GM21529 (cell line): ENCODE results near the gene SLC25A43.
"Not testable (repeated sequence)": the region's sequence is repeated elsewhere in the genome, so short reads cannot be mapped to it uniquely, and the experiment has no call there.

Experiments
- ATAC-seq: cut with Tn5 transposase; IDR thresholded peaks from one replicate; pipeline ENCODE4 v1.9.1; 2021; ENCODE audit not compliant: unreplicated experiment

Gene SLC25A43

GRCh38 chrX:119407681-119408080 lies 8.5 kb downstream of the SLC25A43 start:
- ATAC-seq, result no peak

GRCh38 chrX:119410027-119410819 lies 11.1 kb downstream of the SLC25A43 start:
- ATAC-seq, result no peak

GRCh38 chrX:119410854-119411253 lies 11.7 kb downstream of the SLC25A43 start:
- ATAC-seq, result no peak

GRCh38 chrX:119411959-119412358 lies 12.8 kb downstream of the SLC25A43 start:
- no peak for ATAC-seq

GRCh38 chrX:119417376-119417775 lies 18.2 kb downstream of the SLC25A43 start:
- no peak for ATAC-seq

GRCh38 chrX:119417842-119418241 lies 18.7 kb downstream of the SLC25A43 start:
- ATAC-seq, result no peak

- no peak for ATAC-seq
These were observed 20.0 kb downstream of the SLC25A43 start for GRCh38 chrX:119419146-119419545.

- no peak for ATAC-seq
These were observed 20.8 kb downstream of the SLC25A43 start for GRCh38 chrX:119419898-119420297.

- ATAC-seq, result no peak
These were observed 22.0 kb downstream of the SLC25A43 start for GRCh38 chrX:119421016-119421705.

- ATAC-seq, result no peak
These were observed 24.5 kb downstream of the SLC25A43 start for GRCh38 chrX:119423631-119424030.

- no peak for ATAC-seq
These were observed 25.9 kb downstream of the SLC25A43 start for GRCh38 chrX:119424999-119425398.

GRCh38 chrX:119427024-119427794 lies 28.1 kb downstream of the SLC25A43 start:
- peak; percentile 76 for ATAC-seq

GRCh38 chrX:119427795-119428185 lies 28.7 kb downstream of the SLC25A43 start:
- ATAC-seq, result no peak

- ATAC-seq, result no peak
These were observed 30.3 kb downstream of the SLC25A43 start for GRCh38 chrX:119429471-119429870.

- not testable (repeated sequence) for ATAC-seq
These were observed 42.2 kb downstream of the SLC25A43 start for GRCh38 chrX:119441295-119441694.

- no peak for ATAC-seq
These were observed 43.1 kb downstream of the SLC25A43 start for GRCh38 chrX:119442286-119442685.

GRCh38 chrX:119453202-119453601 lies 54.1 kb downstream of the SLC25A43 start:
- ATAC-seq, result no peak

- ATAC-seq, result no peak
These were observed 56.1 kb downstream of the SLC25A43 start for GRCh38 chrX:119455264-119455663.

- ATAC-seq, result no peak
These were observed 60.0 kb downstream of the SLC25A43 start for GRCh38 chrX:119459181-119459580.

GRCh38 chrX:119465555-119465954 lies 66.4 kb downstream of the SLC25A43 start:
- ATAC-seq, result no peak

- no peak for ATAC-seq
These were observed 67.8 kb downstream of the SLC25A43 start for GRCh38 chrX:119466970-119467369.

- no peak for ATAC-seq
These were observed 68.3 kb downstream of the SLC25A43 start for GRCh38 chrX:119467433-119467832.
